Loucy (cell line): ENCODE data around the gene FLYWCH2.

Source experiments
- H2AFZ ChIP-seq: fragments of 200-600 bp; sonication (generic); 2 replicates; pipeline ENCODE4 v1.6.0; 2016; ENCODE audit warnings: antibody characterized with exemption, mild to moderate bottlenecking, low read length, moderate library complexity
- H3F3A ChIP-seq: fragments of 200-600 bp; 2 replicates; pipeline ENCODE4 v1.6.0; 2016; ENCODE audit warnings: antibody characterized with exemption, low read depth, mild to moderate bottlenecking
- H3K27me3 ChIP-seq: fragments of 200-600 bp; sonication (generic); 2 replicates; pipeline ENCODE4 v1.6.1; 2014; ENCODE audit warnings: low read length, mild to moderate bottlenecking; ENCODE audit not compliant: insufficient read depth, poor library complexity, severe bottlenecking
- H3K36me3 ChIP-seq: fragments of 200-600 bp; sonication (generic); 2 replicates; pipeline ENCODE4 v1.6.1; 2016; ENCODE audit warnings: low read length; ENCODE audit not compliant: insufficient read depth
- H3K4me1 ChIP-seq: fragments of 200-600 bp; sonication (generic); 2 replicates; pipeline ENCODE4 v1.5.1; 2014; ENCODE audit warnings: low read length, mild to moderate bottlenecking; ENCODE audit not compliant: insufficient read depth, poor library complexity, severe bottlenecking
- H3K4me2 ChIP-seq: fragments of 200-600 bp; sonication (generic); 2 replicates; pipeline ENCODE4 v1.6.0; 2014; ENCODE audit warnings: antibody characterized with exemption, low read length, low read depth, mild to moderate bottlenecking; ENCODE audit not compliant: poor library complexity, severe bottlenecking
- H3K4me3 ChIP-seq: fragments of 200-600 bp; sonication (generic); 2 replicates; pipeline ENCODE4 v1.5.1; 2014; ENCODE audit warnings: low read length, mild to moderate bottlenecking, mixed read lengths; ENCODE audit not compliant: poor library complexity, severe bottlenecking
- H3K79me2 ChIP-seq: fragments of 200-600 bp; sonication (generic); 2 replicates; pipeline ENCODE4 v1.6.1; 2014; ENCODE audit warnings: low read length; ENCODE audit not compliant: insufficient read depth
- H3K9ac ChIP-seq: fragments of 200-600 bp; sonication (generic); 2 replicates; pipeline ENCODE4 v1.6.0; 2014; ENCODE audit warnings: mild to moderate bottlenecking, low read depth, low read length, moderate library complexity; ENCODE audit not compliant: poor library complexity, severe bottlenecking
- H3K9me2 ChIP-seq: fragments of 200-600 bp; sonication (generic); replicated peaks from 2 replicates; pipeline ENCODE4 v1.6.1; 2016; ENCODE audit warnings: low read depth, low read length, mixed read lengths
- H3K9me3 ChIP-seq: fragments of 200-600 bp; sonication (generic); 2 replicates; pipeline ENCODE4 v1.6.1; 2014; ENCODE audit warnings: mild to moderate bottlenecking, antibody characterized with exemption, low read length, low read depth; ENCODE audit not compliant: insufficient read depth
- H4K20me1 ChIP-seq: fragments of 200-600 bp; sonication (generic); 2 replicates; pipeline ENCODE4 v1.6.0; 2014; ENCODE audit warnings: antibody characterized with exemption, low read length, mild to moderate bottlenecking; ENCODE audit not compliant: insufficient read depth, poor library complexity, severe bottlenecking
- CTCF ChIP-seq: fragments of 200-600 bp; sonication (generic); conservative IDR thresholded peaks from 2 replicates; pipeline ENCODE4 v1.5.1; 2014; ENCODE audit warnings: mild to moderate bottlenecking, antibody characterized with exemption, low read length
- EZH2phosphoT487 ChIP-seq: fragments of 200-600 bp; IDR thresholded peaks from 2 replicates; pipeline ENCODE4 v1.6.1; 2018; ENCODE audit warnings: antibody characterized with exemption, mild to moderate bottlenecking, moderate library complexity, borderline replicate concordance

The FLYWCH2 gene

DNA sequence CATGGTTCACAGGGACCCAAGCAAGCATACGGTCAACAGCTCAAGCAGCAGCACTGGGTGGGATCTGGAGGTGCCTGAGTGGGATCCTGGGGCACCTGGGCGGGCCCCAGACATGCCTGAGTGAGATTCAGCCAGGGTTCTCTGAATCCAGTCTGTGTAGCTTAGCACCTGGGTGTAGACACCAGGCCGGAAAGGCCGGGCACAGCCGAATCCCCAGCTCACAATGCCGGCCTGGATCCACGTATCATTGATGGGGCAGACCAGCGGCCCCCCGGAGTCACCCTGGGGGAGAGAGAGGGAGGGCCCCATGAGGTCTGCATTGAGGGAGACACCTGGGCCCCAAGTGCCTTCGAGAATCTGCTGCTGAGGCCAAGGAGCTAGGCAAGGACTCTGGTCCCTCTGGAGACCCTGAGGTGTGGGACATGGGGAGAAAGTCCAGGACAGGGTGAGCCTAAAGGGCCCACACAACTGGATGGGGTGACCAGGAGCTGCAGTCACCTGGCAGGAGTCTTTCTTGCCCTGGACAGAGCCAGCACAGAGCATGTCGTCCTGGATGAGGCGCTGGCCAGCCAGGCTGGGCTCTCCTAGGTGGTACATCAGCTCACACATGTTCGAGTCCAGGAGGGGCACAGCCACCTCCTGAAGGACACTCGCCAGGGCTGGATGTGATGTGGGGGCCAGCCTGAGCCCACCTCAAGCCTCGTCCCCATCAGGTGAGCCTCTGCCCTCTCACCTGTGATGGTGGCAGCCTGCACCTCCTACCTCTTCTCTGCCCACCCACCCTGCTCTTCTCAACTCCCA lies 43.2 kb upstream of the FLYWCH2 start:
- Histone ChIP-seq H3K79me2 (no peaks in the 10 kb centered on the region), H3K9me3 (no peaks in the 10 kb centered on the region), H3K4me3 (no peak overlapping the region), H4K20me1 (no peaks in the 10 kb centered on the region), H3K4me2 (no peak overlapping the region), H3K4me1 (no peaks in the 10 kb centered on the region), H3K9ac (no peak overlapping the region), H3K27me3 (no peaks in the 10 kb centered on the region), H3K9me2 (no peaks in the 10 kb centered on the region), H3K36me3 (no peaks in the 10 kb centered on the region), H3F3A (no peaks in the 10 kb centered on the region), H2AFZ (no peak overlapping the region)
- TF ChIP-seq CTCF (no peak), EZH2phosphoT487 (no peak)

DNA sequence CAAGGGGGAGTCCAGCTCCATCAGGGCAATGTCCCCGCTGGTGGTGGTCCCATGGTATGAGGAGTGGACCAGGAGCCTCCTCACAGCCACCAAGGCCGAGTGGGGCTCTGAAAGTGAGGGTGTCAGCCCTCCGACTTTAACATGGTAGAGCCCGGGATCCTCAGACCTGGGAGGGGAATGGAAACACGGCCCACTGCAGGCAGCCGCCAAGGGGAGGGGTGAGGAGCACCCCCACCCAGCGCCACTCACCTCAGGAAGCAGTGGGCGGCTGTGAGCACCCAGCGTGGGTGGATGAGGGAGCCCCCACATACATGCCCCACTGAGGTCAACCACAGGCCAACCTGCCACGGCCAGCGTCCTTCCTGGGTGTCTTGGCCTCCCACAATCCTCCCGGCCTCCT lies 42.1 kb upstream of the FLYWCH2 start:
- no peaks in the 10 kb centered on the region for H3F3A ChIP-seq
- H4K20me1 ChIP-seq = no peaks in the 10 kb centered on the region
- H3K9me3 ChIP-seq = no peaks in the 10 kb centered on the region
- no peak overlapping the region for H3K9ac ChIP-seq
- H3K4me3 ChIP-seq = no peak overlapping the region
- no peak overlapping the region for H3K4me2 ChIP-seq
- no peaks in the 10 kb centered on the region for H3K27me3 ChIP-seq
- no peaks in the 10 kb centered on the region for H3K79me2 ChIP-seq
- TF ChIP-seq EZH2phosphoT487 = no peak
- no peak for TF ChIP-seq CTCF
- no peaks in the 10 kb centered on the region for H3K9me2 ChIP-seq
- H3K4me1 ChIP-seq = no peaks in the 10 kb centered on the region
- H2AFZ ChIP-seq = no peak overlapping the region
- no peaks in the 10 kb centered on the region for H3K36me3 ChIP-seq

DNA sequence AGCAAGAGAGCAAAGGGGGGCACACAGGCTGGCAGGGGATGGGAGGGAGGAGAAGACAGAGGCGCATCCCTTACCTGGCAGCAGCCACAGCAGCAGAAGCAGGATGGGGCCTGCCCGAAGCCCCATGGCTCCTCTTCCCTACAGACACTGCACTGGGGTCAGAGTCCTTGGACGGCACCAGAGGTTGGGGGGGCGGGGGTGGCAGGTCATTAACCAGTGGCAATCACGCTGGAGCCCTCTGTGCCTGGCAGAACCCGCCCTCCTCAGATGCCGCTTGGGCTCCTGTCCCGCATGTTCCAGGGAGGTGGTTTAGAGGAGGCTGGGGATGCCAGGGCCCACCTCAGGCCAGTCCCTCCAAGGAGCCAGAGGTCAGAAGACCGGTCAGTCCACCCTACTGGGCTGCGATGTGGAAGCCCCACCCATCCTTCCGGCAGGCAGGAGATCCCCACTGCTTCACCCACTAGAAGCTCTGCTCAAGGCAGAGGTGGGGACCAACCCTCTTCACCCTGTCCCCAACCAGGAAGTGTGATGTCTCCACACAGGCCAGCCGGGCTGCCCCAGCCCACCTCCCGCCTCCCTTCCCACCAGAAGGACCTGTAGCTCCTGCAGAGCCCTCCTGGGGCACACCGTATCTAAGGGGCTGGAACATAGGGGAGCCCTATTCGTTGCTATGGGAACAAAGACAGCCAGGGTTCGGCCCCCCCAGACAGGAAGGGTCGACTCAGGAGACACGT lies 41.2 kb upstream of the FLYWCH2 start:
- no peak for TF ChIP-seq EZH2phosphoT487
- TF ChIP-seq CTCF = no peak
- no peaks in the 10 kb centered on the region for H3K79me2 ChIP-seq
- no peak overlapping the region for H2AFZ ChIP-seq
- H3F3A ChIP-seq = no peaks in the 10 kb centered on the region
- H3K9ac ChIP-seq = no peak overlapping the region
- no peak overlapping the region for H3K4me3 ChIP-seq
- H3K9me3 ChIP-seq = no peaks in the 10 kb centered on the region
- H3K4me1 ChIP-seq = no peaks in the 10 kb centered on the region
- no peaks in the 10 kb centered on the region for H3K36me3 ChIP-seq
- no peaks in the 10 kb centered on the region for H3K27me3 ChIP-seq
- no peaks in the 10 kb centered on the region for H3K9me2 ChIP-seq
- no peak overlapping the region for H3K4me2 ChIP-seq
- H4K20me1 ChIP-seq = no peaks in the 10 kb centered on the region
